ENCODE results near the gene TROAP. TPM values are rescaled to one million over a fixed set of nuclear protein-coding genes. Genes with fewer than 3 reads are reported as not detected.

TROAP gene
- total and polyA plus RNA-seq, 9 of the 15 experiments (the other 6 are each of a cell fraction or from before 2014, with no cell fraction given) = 46.4 to 171 (median 59.8) TPM

DNA sequence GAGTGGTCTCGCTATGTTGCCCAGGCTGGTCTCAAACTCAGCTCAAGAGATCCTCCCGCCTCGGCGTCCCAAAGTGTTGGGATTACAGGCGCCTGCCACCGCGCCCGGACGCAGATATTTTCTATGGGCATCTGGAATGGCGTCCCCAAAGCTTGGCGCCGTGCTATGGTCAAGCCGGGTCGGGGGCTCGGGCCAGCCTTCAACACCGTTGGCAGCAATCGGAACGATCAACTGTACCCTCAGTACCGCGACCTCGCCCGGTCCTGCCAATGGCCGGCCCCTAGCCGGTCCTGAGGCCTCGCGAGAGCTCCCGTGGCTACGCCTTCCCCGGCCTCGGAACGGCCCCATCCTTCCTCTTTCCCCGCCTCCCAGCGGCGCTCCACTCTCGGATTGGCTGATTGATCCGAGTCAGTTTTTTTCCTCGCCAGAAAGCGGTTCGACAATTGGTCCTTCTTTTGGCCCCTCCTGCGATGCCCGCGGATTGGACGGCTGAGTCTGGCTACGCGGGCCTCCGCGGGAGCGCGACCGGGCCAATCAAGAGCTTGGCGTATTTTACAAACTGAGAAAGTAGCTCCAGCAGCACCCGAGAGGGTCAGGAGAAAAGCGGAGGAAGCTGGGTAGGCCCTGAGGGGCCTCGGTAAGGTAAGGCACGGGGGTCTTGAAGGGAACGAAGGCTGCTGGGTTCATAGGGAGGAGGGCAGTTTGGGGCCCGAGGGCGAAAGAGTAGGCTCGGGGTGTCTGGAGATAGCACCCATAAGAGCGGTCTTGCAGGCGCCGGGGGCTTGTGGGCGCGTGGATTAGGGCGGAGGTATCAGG, at the start of gene TROAP (continued):
- TF ChIP-seq, protein P1, sequence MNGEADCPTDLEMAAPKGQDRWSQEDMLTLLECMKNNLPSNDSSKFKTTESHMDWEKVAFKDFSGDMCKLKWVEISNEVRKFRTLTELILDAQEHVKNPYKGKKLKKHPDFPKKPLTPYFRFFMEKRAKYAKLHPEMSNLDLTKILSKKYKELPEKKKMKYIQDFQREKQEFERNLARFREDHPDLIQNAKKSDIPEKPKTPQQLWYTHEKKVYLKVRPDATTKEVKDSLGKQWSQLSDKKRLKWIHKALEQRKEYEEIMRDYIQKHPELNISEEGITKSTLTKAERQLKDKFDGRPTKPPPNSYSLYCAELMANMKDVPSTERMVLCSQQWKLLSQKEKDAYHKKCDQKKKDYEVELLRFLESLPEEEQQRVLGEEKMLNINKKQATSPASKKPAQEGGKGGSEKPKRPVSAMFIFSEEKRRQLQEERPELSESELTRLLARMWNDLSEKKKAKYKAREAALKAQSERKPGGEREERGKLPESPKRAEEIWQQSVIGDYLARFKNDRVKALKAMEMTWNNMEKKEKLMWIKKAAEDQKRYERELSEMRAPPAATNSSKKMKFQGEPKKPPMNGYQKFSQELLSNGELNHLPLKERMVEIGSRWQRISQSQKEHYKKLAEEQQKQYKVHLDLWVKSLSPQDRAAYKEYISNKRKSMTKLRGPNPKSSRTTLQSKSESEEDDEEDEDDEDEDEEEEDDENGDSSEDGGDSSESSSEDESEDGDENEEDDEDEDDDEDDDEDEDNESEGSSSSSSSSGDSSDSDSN (IDR thresholded peaks at IDR 0.05; ENCODE audit: borderline replicate concordance in 1 of 2, low read depth in 2 of 2, low read length in 2 of 2) = no peak
- TF ChIP-seq CBFA2T2 (conservative IDR thresholded peaks at IDR 0.05) (no peak), CHD4 (IDR thresholded peaks at IDR 0.05; ENCODE audit: insufficient read depth, insufficient replicate concordance, low read depth, low read length, poor library complexity, severe bottlenecking) (no peak), ZFP1 (CRISPR knock-in tag; IDR thresholded peaks at IDR 0.05) (no peak), ZFX (CRISPR knock-in tag; IDR thresholded peaks at IDR 0.05) (peak; percentile 86), GTF2F1 (IDR thresholded peaks at IDR 0.05; ENCODE audit: low read depth, low read length) (no peak; the same call in 1 of the 2 replicates), CBX1 (IDR thresholded peaks at IDR 0.05; ENCODE audit: low read depth) (no peak; the same call in 1 of the 2 replicates), ZZZ3 (IDR thresholded peaks at IDR 0.05) (no peak), POLR2AphosphoS5 (IDR thresholded peaks at IDR 0.05; ENCODE audit: control insufficient read depth, insufficient read depth, low read depth, low read length) (peak; percentile 71), RBM25 (IDR thresholded peaks at IDR 0.05; ENCODE audit: low read depth, low read length, severe bottlenecking) (peak; percentile 74), ZNF224 (CRISPR knock-in tag; IDR thresholded peaks at IDR 0.05) (no peak), ZBTB17 (CRISPR knock-in tag; IDR thresholded peaks at IDR 0.05) (no peak), ZKSCAN3 (CRISPR knock-in tag; IDR thresholded peaks at IDR 0.05) (no peak), ZNF589 (CRISPR knock-in tag; IDR thresholded peaks at IDR 0.05; ENCODE audit: low read depth) (no peak), RFX5 (IDR thresholded peaks at IDR 0.05; ENCODE audit: low read depth, low read length) (no peak), TAF9B (IDR thresholded peaks at IDR 0.05; ENCODE audit: partially characterized antibody) (peak; percentile 43), RHOXF2B (CRISPR knock-in tag; conservative IDR thresholded peaks at IDR 0.05) (no peak), HOMEZ (CRISPR knock-in tag; IDR thresholded peaks at IDR 0.05) (no peak), ZNF174 (CRISPR knock-in tag; IDR thresholded peaks at IDR 0.05) (no peak), GATAD2A (IDR thresholded peaks at IDR 0.05) (no peak), LCOR (CRISPR knock-in tag; IDR thresholded peaks at IDR 0.05) (peak; percentile 72; the same call in 1 of the 2 replicates), NR4A1 (CRISPR knock-in tag; IDR thresholded peaks at IDR 0.05) (no peak), NR4A1 (tag; IDR thresholded peaks at IDR 0.05) (no peak)
- TF ChIP-seq, protein P2, sequence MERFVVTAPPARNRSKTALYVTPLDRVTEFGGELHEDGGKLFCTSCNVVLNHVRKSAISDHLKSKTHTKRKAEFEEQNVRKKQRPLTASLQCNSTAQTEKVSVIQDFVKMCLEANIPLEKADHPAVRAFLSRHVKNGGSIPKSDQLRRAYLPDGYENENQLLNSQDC (CRISPR knock-in tag; IDR thresholded peaks at IDR 0.05) = no peak

All from K562 (cell line).